CD14-positive monocyte (primary cell): ENCODE results near the gene MTHFSD. TPM values are rescaled to one million over a fixed set of nuclear protein-coding genes. Genes with fewer than 3 reads are reported as not detected.
A peak's percentile ranks its signal among the peaks of the same experiment; 100 is the strongest.

Experiments
- DNase-seq, 3 donors: peaks; one replicate each; pipeline ENCODE4 v3.0.0-alpha.2; 2011 to 2022
- H2AFZ ChIP-seq: 2 replicates; pipeline ENCODE4 v1.6.0; 2012; ENCODE audit warnings: mild to moderate bottlenecking, low read depth, low read length, inconsistent platforms; ENCODE audit not compliant: insufficient read depth, poor library complexity, severe bottlenecking
- H3K27ac ChIP-seq, 2 donors: 1 replicate in 1 of 2; 2 replicates in 1 of 2; pipeline ENCODE4 v1.5.1; 2012 to 2013; ENCODE audit warnings: low read length in 2 of 2, control low read depth in 1 of 2, inconsistent platforms in 1 of 2, low read depth in 1 of 2, mild to moderate bottlenecking in 1 of 2
- H3K27me3 ChIP-seq, 2 donors: one replicate each; pipeline versions ENCODE4 v1.6.0 to v1.6.1; 2011 to 2013; ENCODE audit warnings: low read length in 2 of 2; ENCODE audit not compliant: control insufficient read depth in 2 of 2, insufficient read depth in 2 of 2
- H3K36me3 ChIP-seq, 2 donors: replicated peaks in 1 of 2; 1 replicate in 1 of 2; 2 replicates in 1 of 2; pipeline versions ENCODE4 v1.5.1 to v1.6.1; 2012 to 2013; ENCODE audit warnings: low read length in 2 of 2, control low read depth in 1 of 2, inconsistent platforms in 1 of 2, mild to moderate bottlenecking in 1 of 2; ENCODE audit not compliant: insufficient read depth in 2 of 2, control insufficient read depth in 1 of 2
- H3K4me1 ChIP-seq, 2 donors: 1 replicate in 1 of 2; 2 replicates in 1 of 2; pipeline versions ENCODE4 v1.5.1 to v1.6.1; 2012 to 2013; ENCODE audit warnings: low read length in 2 of 2, control low read depth in 1 of 2, inconsistent platforms in 1 of 2, mild to moderate bottlenecking in 1 of 2, moderate library complexity in 1 of 2; ENCODE audit not compliant: insufficient read depth in 2 of 2, control insufficient read depth in 1 of 2
- H3K4me2 ChIP-seq: replicated peaks from 2 replicates; pipeline ENCODE3; 2012; ENCODE audit warnings: low read length, moderate library complexity, mild to moderate bottlenecking; ENCODE audit not compliant: poor library complexity, severe bottlenecking; ENCODE audit errors: extremely low read depth
- H3K4me3 ChIP-seq, 3 experiments: fragments of 200-600 bp in 1 of 3; sonication (generic) in 1 of 3; replicated peaks in 1 of 3; 1 replicate in 2 of 3; 2 replicates in 1 of 3; pipeline ENCODE4 v1.5.1; 2011 to 2013; ENCODE audit warnings: low read length in 3 of 3, mild to moderate bottlenecking in 3 of 3, control low read depth in 2 of 3, low read depth in 2 of 3, inconsistent platforms in 1 of 3, moderate library complexity in 1 of 3
- H3K79me2 ChIP-seq: 2 replicates; pipeline ENCODE4 v1.6.0; 2012; ENCODE audit warnings: mild to moderate bottlenecking, control low read depth, inconsistent platforms, low read length, moderate library complexity; ENCODE audit not compliant: insufficient read depth
- H3K9ac ChIP-seq: 2 replicates; pipeline ENCODE4 v1.6.0; 2017; ENCODE audit warnings: low read length, mild to moderate bottlenecking; ENCODE audit not compliant: insufficient read depth, poor library complexity, severe bottlenecking
- H3K9me3 ChIP-seq, 2 donors: replicated peaks in 1 of 2; 1 replicate in 1 of 2; 2 replicates in 1 of 2; pipeline versions ENCODE4 v1.5.1 to v1.6.1; 2012 to 2013; ENCODE audit warnings: low read length in 2 of 2, control low read depth in 1 of 2; ENCODE audit not compliant: control insufficient read depth in 1 of 2, insufficient read depth in 1 of 2
- H4K20me1 ChIP-seq: 2 replicates; pipeline ENCODE4 v1.6.0; 2012; ENCODE audit warnings: mild to moderate bottlenecking, low read length, control low read depth, moderate library complexity; ENCODE audit not compliant: insufficient read depth
- H3K27ac Mint-ChIP-seq, 7 donors: one replicate each; pipeline ENCODE4 v1.8.0; 2020; ENCODE audit warnings: mild to moderate bottlenecking in 7 of 7, mixed read lengths in 7 of 7, moderate library complexity in 6 of 7, inconsistent platforms in 2 of 7
- H3K27me3 Mint-ChIP-seq, 3 donors: one replicate each; pipeline ENCODE4 v1.8.0; 2021 to 2022; ENCODE audit warnings: low read depth in 3 of 3, mild to moderate bottlenecking in 3 of 3, mixed read lengths in 3 of 3, moderate library complexity in 3 of 3, inconsistent platforms in 1 of 3
- H3K36me3 Mint-ChIP-seq, 2 donors: one replicate each; pipeline ENCODE4 v1.8.0; 2020; ENCODE audit warnings: mixed read lengths in 2 of 2, inconsistent platforms in 1 of 2, mild to moderate bottlenecking in 1 of 2
- H3K4me1 Mint-ChIP-seq: one replicate; pipeline ENCODE4 v1.8.0; 2020; ENCODE audit warnings: mild to moderate bottlenecking, mixed read lengths
- H3K4me3 Mint-ChIP-seq, 2 donors: one replicate each; pipeline ENCODE4 v1.8.0; 2020; ENCODE audit warnings: mild to moderate bottlenecking in 2 of 2, mixed read lengths in 2 of 2, moderate library complexity in 1 of 2
- H3K9me3 Mint-ChIP-seq, 7 donors: one replicate each; pipeline ENCODE4 v1.8.0; 2020 to 2022; ENCODE audit warnings: mixed read lengths in 7 of 7, mild to moderate bottlenecking in 6 of 7, moderate library complexity in 6 of 7, inconsistent platforms in 2 of 7
- CTCF ChIP-seq: fragments of 200-600 bp; IDR thresholded peaks from one replicate; pipeline ENCODE4 v1.8.0; 2022; ENCODE audit warnings: antibody characterized with exemption, mild to moderate bottlenecking
- WGBS: methylation state at CpG from one replicate; pipeline ENCODE4 v1.1.5; 2013; ENCODE audit warnings: missing lambda C conversion rate; ENCODE audit not compliant: insufficient coverage; 5-methylcytosine and 5-hydroxymethylcytosine counted together
- intact Hi-C, 2 donors: fragments of 100-400 bp; cut with micrococcal nuclease; formaldehyde crosslinking; loops; one replicate each; pipeline versions ENCODE4 v1.15.0 to v1.15.1; 2023
- polyA plus RNA-seq, 3 donors: library from polyadenylated mRNA; depleted of rRNA in 1 of 3; unstranded in 2 of 3; stranded (reverse) in 1 of 3; fragments of 300-500 nt in 2 of 3; fragments of >200 nt in 1 of 3; fragmentation: Illumina TruSeq in 2 of 3; gene quantifications; 1 replicate in 2 of 3; 2 replicates in 1 of 3; pipeline ENCODE4 v1.2.3, GENCODE V29; 2012 to 2021

The MTHFSD gene
- polyA plus RNA-seq, 3 donors, result 7.2 to 14.1 (median 11.7) TPM

GRCh38 chr16:86504315-86505184 is 50.5 kb downstream of the MTHFSD start:
- intact Hi-C loops, result no loop called here
- H3K4me2 ChIP-seq, result no peak overlapping the region
- Mint-ChIP-seq H3K4me3 (peak overlapping the region in 1 of 2 donors; percentile 89), H3K4me1 (peaks cover 17% of the 10 kb centered on the region), H3K36me3 (peaks cover 0 to 13% of the 10 kb centered on the region in 2 donors), H3K9me3 (peaks cover 0 to 28% (median 8%) of the 10 kb centered on the region in 7 donors), H3K27ac (no peak overlapping the region), H3K27me3 (peaks cover 95 to 99% (median 98%) of the 10 kb centered on the region in 3 donors)
- peaks cover 3 to 6% of the 10 kb centered on the region in 2 donors for H3K4me1 ChIP-seq
- peaks cover 0 to 68% of the 10 kb centered on the region in 2 donors for H3K9me3 ChIP-seq
- no peak overlapping the region for H2AFZ ChIP-seq
- DNase-seq, result no peak
- 15% methylated on average over 26 of the region's 27 CpGs for WGBS
- no peak overlapping the region for H3K4me3 ChIP-seq
- H4K20me1 ChIP-seq, result no peaks in the 10 kb centered on the region
- peaks cover 92 to 96% of the 10 kb centered on the region in 2 donors for H3K27me3 ChIP-seq
- no peak for TF ChIP-seq CTCF
- H3K79me2 ChIP-seq, result no peaks in the 10 kb centered on the region
- H3K36me3 ChIP-seq, result no peaks in the 10 kb centered on the region
- H3K9ac ChIP-seq, result no peak overlapping the region
- no peak overlapping the region for H3K27ac ChIP-seq

DNA sequence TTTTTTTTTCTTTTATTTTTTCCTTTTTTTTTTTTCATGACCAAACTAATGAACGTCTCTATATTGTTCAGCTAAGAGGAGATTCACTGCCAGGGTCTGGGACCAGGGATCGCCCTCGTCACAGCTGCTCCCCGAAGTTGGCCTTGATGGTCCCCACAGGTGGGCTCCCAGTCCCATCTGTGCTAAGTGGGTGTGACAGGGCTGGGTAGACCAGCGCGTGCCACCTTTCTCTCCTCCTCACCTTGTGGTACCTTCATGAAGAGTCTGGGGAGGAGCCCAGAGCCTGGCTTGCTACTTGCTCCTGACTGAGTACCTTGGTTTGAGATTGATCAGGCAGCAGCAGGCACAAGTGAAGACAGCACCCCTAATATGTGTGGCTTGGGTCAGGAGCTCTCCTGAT is 51.2 kb downstream of the MTHFSD start:
- peaks cover 0 to 24% (median 8%) of the 10 kb centered on the region in 7 donors for H3K9me3 Mint-ChIP-seq

More for the DNA sequence above, 51.2 kb downstream of the MTHFSD start:
- 28% methylated on average over 3 of the region's 6 CpGs for WGBS
- Histone ChIP-seq H4K20me1 (no peaks in the 10 kb centered on the region), H3K9me3 (peaks cover 0 to 71% of the 10 kb centered on the region in 2 donors), H3K27ac (no peak overlapping the region), H3K4me3 (no peak overlapping the region), H3K79me2 (no peaks in the 10 kb centered on the region), H3K4me1 (no peaks in the 10 kb centered on the region), H3K4me2 (no peak overlapping the region), H3K27me3 (peaks cover 93 to 96% of the 10 kb centered on the region in 2 donors), H2AFZ (no peak overlapping the region), H3K9ac (no peak overlapping the region), H3K36me3 (no peaks in the 10 kb centered on the region)
- H3K27me3 Mint-ChIP-seq, result peaks cover 98 to 99% (median 98%) of the 10 kb centered on the region in 3 donors
- TF ChIP-seq CTCF, result no peak
- H3K4me1 Mint-ChIP-seq, result peaks cover 13% of the 10 kb centered on the region
- no peak overlapping the region for H3K27ac Mint-ChIP-seq
- H3K36me3 Mint-ChIP-seq, result peaks cover 0 to 13% of the 10 kb centered on the region in 2 donors
- intact Hi-C loops, result no loop called here
- DNase-seq, result no peak
- H3K4me3 Mint-ChIP-seq, result peak overlapping the region in 1 of 2 donors; percentile 89
